GM18907 (cell line): Measurements from ENCODE around the gene GH2.

Source experiments
- ATAC-seq: cut with Tn5 transposase; IDR thresholded peaks from one replicate; pipeline ENCODE4 v1.9.1; 2021; ENCODE audit warnings: mild to moderate bottlenecking, moderate library complexity; ENCODE audit not compliant: unreplicated experiment

GH2 gene

GRCh38 chr17:63842540-63843386 is 39.0 kb downstream of the GH2 start, which contains the start of gene SMARCD2:
Gene SMARCD2, minus strand, starts transcription at chr17:63842685. Its CDS starts 11 bp downstream, at chr17:63842674.
- peak; percentile 76 for ATAC-seq

GRCh38 chr17:63842173-63842539 is 39.6 kb downstream of the GH2 start:
- ATAC-seq = peak; percentile 31

DNA sequence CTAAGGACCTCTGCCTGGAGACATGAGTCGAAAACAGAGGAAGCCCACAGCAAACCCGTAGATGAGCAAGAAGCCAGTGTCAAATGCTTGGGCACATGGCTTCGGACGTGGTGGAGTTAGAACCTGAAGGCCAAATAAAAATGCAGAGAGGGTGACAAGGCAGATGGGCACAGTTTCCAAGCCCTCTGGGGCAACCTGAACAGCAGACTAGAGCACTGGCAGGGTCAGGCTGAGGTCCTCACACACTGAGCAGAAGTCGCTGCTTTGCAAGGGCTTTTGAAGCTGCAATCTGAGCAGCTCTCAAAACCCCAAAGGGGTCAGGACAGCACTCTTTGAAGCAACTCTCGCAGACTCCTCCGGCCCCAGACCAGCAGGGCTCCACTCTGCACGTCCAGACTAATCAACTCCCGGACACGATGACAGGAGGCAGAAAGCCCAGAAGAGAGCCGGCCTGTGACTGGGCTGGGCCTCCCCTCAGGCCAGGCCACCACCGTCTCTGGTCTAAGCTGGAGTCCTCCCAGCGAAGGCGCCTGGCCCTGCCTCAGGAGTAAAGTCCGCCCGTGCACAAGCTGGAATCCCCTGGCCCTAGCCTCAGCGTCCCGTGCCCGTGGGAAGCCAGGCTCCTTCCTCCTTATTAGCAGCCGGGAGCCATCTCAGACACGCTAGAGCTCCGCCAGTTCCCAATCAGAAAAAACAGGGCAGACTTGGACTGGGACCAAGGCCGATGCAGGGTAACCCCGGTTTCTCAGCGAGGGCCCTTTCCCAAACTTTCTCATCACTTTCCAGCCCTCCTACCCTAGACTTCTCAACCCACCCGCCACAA is 40.2 kb downstream of the GH2 start:
- no peak for ATAC-seq

DNA sequence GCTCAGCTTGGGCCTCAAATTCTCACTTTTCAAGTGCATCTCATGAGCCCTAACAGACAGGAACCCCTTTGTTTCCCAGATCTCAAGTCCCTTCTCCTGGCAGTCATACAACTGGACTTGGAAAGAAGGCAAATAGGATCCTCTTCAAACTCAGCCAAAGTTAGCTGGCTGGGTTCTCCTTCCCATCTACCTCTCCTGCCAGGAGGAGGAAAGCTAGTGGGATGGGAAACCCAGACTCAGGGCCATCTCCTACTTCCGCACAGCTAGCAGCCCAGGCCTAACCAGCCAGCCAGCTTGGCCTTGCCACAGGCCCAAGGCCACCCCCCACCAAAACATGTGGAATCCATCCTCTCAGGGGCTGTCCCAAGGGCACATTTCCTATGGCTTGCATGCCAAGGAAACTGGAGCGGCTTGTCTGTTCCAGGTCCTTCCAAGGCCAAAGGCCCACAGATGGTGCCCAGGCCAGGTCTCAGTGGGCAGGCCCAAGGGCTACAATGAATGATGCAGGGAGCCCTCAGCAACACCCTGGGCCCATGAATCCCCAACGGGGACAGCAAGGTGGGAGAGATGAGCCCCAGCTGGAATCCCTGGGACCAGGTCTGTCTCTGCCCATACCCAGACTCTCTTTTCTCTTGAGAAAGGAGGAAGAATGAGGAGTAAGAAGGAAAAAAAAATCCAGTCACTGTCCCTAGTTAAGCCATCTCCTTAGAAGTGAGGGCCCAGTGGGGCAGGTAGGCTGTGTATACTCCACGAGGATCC is 41.0 kb downstream of the GH2 start:
- no peak for ATAC-seq

GRCh38 chr17:63838631-63839171 is 43.0 kb downstream of the GH2 start:
- ATAC-seq = no peak

- no peak for ATAC-seq
These were observed 43.7 kb downstream of the GH2 start for GRCh38 chr17:63837962-63838600.

DNA sequence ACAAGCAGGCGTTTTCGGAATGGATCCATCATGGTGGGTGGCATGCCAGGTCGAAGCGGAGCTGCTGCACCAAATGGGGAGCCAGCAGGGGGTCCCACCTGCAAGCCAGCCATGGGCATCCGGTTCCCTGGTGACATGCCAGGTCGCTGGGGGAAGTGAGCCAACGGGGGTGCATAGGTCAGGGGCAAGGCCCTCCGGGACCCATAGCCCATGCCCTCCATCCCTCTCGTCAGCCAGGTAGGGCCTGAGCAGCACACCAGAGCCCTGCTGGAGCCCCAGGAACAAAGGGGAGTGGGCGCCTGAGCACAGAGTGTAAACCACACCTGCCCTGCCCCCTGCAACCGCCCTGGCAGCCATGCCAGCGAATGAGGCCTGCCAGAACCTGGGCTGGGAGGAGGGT is 44.3 kb downstream of the GH2 start:
- ATAC-seq = no peak

DNA sequence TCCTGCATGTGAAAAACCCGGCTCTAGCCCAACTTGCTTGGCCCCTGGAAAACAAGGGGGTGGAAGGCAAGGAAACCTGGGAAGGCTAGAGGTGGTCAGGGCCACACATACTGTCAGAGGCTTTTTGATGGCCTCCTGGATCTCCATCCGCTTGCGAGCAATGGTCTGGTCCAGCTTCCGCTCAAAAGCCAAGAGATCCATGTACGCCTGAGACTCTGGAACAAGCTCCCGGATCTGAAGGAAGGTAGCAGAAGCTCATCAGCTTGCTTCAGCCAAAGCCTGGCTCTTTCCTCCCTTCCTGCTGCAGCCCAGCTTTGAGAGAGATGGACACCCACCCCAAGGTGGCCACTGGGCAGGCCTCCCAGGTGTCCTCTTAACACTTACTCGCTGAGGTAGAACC is 44.9 kb downstream of the GH2 start:
- ATAC-seq = no peak

GRCh38 chr17:63835167-63835720 is 46.5 kb downstream of the GH2 start:
- no peak for ATAC-seq

DNA sequence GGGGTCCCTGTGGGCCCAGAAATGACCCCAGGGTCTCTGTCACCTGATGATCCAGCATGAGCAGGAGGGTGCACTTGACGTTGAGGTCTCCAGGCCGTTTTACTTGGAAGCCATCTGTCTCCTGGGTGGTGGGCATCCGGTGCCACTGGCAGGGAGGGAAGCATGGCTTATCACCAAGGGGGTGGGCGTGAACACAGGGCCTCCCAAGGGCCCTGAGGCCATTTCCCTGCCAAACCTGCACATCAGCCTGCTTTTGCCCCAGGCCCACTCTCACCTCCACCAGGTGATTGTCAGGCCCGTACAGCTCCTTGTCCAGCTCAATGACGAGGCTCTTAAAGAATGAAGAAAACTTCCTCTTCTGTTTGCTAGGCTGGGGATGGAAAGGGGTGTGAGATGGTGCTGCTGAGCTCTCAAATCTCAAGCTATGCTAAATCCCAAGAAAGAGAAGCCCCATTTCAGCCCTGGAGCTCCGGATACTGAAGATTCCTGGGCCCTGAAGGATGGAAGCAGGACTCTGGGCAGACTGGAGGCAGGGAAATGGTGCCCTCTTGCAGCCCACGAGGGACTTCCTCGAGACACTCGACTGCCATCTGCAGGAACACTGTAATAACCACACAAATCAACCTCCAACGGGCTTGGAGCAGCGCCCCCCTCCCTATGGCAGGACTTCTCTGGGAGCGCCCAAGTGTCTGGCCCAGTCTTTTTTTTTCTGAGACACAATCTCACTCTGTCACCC is 47.1 kb downstream of the GH2 start:
- peak; percentile 55 for ATAC-seq

DNA sequence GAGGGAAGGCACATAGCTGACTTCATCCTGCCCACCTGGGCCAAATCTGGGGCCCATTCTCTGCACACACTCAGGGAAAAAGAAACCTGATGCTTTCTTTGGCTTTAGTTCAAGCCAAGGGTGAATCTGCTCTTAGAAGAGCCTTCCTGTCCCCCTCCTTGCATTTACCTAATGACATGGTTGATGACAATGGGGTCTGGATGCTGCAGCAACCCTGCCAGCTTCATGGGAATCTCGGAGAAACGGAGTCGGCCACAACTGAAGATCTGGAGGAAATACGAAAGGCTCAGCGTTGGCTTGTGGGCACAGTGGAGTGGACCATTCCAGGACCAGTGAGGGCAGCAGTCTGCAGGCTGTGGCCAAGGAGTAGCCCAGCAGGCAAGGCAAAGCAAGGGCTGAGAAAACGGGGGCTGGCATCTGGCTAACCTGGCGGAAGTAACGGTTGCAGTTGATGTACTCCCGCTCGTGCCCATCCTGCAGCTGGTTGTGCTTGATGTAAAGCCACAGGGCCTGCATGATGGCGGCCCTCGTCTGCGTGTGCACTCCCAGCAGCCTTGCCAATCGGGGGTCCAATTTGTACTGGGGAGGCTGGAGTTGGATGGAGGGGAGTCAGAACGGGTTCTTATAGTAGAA is 47.9 kb downstream of the GH2 start:
- ATAC-seq = no peak

DNA sequence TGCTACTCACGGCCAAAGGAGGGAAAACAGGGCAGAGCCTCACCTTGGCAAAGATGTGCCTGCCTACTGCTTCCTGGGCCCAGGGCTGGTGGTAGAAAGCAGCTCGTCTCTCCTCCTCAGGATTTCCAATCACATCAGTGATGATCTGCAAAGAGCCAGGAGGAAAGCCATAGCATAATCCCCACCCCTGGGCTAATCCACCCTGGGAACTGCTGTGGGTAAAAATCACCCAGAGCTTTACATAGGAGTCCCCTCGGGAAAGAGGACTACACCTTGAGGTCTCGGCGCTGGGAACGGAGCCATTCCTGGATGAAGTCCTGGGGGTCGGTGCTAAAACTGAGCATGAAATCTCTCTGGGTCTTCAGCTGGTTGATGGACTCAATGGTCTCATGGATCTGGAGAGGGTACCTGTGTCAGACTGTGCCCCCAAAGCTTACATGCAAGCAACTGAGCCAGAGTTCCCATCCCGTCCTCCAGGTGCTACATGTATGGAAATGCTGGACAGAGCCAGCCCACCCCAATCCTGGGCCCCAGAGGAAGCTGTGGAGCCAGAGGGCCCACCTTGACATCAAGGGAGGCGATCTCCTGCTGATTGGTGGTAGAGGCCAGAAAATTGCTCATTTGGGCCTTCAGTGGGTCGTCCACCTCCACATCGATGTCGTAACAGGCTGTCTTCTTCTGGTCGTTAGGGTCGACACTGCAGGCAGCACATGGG is 48.6 kb downstream of the GH2 start:
- ATAC-seq = no peak

- ATAC-seq = no peak
These were observed 49.3 kb downstream of the GH2 start for GRCh38 chr17:63832455-63832854.

- no peak for ATAC-seq
These were observed 49.7 kb downstream of the GH2 start for GRCh38 chr17:63832014-63832413.

- ATAC-seq = no peak
These were observed 50.2 kb downstream of the GH2 start for GRCh38 chr17:63831505-63831904.

DNA sequence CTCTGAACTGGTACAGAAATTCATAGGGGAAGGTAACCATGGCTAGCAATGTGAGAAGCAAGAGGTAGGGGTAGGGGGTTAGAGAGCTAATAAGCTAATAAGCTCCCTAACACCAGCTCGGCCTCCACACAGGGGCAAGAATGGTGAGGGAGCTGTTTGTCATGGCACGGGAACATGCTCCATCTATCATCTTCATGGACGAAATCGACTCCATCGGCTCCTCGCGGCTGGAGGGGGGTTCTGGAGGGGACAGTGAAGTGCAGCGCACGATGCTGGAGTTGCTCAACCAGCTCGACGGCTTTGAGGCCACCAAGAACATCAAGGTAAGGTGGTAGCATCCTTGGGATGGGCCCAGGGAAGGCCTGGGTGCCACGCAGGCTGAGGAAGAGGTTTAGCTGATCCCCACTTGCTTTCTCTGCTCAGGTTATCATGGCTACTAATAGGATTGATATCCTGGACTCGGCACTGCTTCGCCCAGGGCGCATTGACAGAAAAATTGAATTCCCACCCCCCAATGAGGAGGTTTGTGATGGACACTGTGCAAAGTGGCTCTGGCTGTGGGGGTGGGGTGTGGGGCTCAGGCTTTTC is 50.7 kb downstream of the GH2 start:
- no peak for ATAC-seq

- ATAC-seq = no peak
These were observed 51.5 kb downstream of the GH2 start for GRCh38 chr17:63830278-63830677.
